Activated CD4-positive, CD25-positive, alpha-beta regulatory T cell treated with anti-CD3 and anti-CD28 coated beads, Interleukin-2, amount 50 U/mL, for 16 hours (primary cell): Measurements from ENCODE around the gene TMEM51.
"Not testable (repeated sequence)": the region's sequence is repeated elsewhere in the genome, so short reads cannot be mapped to it uniquely, and the experiment has no call there.

Experiments
- DNase-seq: peaks from one replicate; pipeline ENCODE4 v3.0.0-alpha.2; 2020; ENCODE audit warnings: low read depth, low spot score

Gene TMEM51

DNA sequence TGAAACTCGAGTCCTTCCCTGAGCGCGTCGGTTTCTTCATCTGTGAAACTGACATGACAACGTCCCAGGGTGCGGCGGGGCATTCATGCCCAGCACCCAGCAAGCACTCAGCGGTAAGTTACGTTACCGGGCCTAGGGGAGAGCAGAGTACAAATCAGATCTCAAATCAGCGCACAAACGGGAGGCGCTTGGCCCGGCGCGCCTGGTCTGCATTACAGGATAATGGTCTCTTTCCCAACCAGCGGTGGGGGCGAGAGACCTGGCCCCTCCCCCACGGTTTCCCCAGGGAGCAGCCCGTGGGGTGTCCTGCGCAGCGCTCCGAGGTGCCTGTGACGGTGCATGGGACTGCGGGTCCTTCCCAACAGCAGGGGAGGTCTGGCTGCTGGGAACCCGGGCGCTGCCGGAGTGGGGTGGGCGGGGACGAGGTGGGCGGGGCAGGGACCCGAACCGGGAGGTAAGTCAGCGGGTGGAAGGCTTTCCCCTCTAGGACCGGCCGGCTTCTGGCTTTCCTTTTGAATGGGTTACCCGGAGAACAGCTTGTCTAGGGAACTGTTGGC lies 1.0 kb downstream of the TMEM51 start:
- no peak for DNase-seq

DNA sequence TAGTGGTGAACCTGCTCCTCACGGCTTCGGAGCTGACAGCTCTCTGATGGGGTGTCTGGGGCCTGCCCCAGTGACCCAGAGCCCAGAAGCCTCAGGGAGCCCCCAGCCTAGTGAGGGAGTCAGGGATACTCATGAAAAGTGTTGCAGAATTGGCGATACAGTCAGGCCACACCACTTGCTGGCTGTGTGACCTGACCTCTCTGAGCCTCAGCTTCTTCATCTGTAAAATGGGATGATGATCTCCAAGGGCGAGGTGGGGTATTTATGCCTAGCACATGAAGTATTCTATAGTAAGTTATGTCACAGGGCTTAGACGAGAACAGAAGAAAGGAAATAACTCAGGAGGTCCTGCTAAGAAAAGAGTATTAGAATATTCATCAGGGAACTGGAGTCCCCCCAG lies 1.6 kb downstream of the TMEM51 start:
- no peak for DNase-seq

DNA sequence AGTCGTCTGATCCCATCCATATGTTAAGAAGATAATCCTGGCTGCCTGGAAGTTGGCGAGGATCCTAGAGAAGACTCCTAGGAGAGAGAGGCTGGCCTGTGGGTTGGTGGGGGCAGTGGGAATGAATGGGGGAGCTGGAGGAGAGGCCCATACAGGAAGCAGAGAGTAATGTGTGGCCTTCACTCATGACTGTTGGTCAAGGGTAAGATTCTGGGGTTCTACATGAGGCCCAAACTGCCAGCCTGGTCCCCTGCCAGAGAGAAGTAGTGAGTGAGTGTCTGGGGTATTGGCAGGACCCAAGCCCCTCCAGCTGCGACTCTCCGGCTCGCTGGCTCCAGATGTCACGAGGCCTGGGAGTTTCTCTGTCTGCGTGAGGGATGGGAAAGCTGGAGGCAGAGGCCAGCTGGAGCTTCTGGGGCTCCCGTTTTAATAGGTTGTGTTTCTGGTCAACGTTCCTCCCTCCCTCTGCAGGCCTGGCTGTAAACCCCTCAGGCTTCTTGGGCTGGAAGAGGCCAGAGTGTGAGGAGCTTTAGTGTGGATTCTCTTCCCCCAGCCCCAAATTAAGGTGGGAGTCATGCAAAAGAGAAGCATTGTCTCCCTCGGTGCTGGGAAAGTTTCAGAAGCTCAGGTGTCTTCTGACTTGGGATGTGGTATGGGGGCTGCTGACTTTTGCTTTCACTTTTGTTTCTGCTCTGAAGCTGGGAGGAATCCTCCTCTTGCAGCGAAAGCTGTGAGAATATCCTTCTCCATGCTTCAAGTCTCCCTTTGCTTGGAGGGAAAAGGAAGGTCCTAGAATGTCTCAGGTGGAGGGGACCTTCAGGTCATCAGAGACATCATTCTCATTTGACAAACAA lies 2.6 kb downstream of the TMEM51 start:
- DNase-seq, result no peak

DNA sequence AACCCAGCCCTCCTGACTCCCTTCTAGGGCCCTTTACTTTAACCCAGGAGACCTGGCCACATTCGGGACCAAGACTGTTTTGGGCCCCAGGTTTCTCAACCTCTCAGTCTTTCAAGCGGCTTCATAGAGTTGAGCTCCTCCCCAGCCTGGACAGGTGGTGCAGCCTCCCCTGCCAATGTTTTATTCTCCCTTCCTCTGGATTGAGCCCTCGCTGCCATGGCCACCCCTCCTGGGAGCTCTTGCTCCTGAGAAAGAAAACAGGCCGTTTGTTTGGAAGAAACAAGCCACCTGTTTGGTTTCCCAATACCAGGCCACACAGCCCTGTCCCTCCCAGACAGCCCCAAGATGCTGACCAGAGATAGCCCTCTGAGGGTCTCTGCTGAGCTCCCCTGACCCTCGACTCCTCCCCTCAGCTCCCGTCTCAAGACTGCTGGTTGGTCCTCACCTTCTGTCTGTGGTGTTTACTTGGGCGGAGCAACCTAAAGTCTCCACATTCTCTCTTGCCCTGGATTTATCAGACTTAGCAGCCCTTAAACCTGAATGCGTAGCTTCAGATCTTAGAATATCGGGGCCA lies 3.3 kb downstream of the TMEM51 start:
- DNase-seq, result no peak

DNA sequence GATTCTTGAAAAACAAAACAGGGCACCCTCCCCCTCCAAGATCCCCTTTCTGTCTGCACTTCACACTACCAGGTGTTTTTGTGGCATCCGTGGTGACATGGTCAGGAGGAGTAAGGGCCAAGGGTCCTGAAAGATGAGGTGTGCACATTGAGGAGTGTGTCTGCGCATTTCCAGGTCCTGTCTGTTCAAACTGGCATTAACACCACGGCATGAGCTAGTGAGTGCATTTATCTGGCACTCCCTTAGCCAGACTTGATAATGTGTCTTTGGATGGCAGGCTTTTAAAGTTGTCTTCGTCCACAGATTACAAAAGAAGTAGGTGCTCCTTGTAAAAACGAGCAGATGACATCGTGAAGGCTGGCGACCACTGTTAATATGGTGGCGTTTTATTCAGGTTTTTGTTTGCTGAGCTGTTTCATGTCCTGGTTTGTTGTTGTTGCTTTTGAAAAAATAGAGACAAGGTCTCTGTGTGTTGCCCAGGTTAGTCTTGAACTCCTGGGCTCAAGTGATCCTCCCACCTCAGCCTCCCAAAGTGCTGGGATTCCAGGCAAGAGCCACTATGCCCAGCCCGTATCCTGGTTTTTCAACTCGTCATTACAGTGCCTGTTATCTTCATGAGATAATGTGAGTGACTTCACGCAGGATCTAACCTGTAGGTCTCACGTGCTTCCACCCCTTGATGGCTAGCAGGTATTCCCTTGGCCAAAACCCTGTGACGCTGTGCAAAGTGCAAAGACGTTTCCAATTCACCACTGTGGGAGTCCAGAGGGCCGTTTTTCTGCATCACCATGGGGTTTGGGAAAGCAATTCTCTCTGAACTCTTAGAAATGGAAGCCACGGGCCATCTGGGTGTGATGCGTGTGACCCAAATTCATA lies 4.2 kb downstream of the TMEM51 start:
- DNase-seq, result no peak

DNA sequence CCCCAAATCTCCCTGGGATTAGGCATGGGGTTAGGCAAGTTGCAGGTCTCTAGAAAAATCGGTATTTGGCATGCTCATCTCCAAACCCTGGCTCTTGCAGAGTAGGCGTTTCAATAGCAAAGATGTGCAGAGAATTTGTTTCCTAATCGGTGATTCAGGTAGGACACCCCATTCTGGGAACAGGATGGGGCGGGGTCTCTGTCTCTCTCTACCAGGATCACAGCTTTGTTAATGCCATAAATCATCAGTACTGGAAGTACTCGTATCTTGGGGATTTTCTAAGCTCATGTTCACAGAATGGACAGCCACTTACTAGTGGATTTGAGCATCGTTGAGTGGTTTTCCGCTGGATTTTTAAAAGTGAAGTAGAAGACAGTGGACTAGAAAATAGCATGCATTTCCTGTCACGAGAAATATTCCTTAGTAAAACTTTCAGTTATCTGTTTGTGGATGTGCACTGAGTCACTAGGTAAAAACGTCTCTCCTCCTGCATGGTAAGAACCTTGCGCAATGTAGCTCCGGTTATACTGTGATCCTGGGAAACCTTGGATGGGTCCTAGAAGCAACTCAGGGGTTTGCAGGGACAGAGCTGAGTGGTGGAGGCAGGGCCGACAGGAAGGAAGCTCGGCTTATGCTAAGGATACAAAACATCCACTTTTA lies 5.1 kb downstream of the TMEM51 start:
- DNase-seq, result no peak

DNA sequence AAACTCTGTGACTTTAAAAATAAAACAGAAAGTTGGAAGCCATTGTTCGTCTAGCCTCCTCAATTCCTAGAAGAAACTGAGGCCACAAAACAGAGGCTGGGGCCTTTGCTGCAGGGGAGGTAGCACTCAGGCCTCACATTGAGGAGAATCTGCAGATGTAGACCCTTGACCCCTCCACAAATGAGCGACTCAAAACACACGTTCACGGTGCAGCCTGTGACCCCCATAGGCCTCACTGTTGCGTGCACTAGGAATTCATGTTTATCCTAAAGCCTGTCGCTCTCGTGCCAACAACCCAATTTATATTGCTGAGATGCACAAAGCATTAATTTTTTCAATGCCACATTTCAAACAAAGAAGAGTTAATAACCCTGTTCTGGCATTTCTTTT lies 5.6 kb downstream of the TMEM51 start:
- DNase-seq, result no peak

DNA sequence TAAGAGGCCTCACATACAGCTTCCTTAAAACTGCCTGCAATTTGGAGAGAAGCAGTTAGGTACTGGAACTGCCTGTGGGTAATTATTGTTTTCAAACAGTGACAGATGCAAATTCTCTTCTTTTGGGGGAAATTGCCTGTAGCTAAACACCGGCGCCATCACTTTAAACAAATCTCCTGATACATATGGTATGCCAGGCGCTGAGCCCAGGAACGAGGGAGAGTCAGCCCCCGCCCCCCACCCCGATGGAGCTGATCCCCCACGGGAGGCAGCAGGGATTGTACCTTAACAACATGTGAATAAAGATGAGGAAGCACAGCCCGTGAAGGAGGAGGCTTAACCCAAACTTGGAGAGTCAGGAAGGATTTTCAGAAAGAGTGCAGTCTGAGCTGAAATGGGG lies 7.1 kb downstream of the TMEM51 start:
- no peak for DNase-seq

DNA sequence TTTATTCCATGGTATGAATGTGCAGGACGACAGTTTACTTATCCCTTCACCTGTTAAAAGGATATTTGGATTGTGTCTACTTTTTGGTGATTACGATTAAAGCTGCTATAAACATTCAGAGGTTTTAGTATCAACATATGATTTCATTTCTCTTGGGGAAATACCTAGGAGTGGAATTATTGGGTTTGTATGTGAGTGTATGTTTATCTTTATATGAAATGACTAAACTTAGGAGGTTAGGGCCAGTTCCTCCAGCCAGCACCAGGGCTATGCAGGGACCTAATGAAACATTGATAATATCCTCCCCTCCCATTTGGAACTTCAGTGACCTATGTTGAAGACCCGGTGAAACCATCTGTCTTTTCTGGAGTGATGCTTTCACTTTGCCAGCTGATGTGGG lies 13.8 kb downstream of the TMEM51 start:
- DNase-seq, result no peak

DNA sequence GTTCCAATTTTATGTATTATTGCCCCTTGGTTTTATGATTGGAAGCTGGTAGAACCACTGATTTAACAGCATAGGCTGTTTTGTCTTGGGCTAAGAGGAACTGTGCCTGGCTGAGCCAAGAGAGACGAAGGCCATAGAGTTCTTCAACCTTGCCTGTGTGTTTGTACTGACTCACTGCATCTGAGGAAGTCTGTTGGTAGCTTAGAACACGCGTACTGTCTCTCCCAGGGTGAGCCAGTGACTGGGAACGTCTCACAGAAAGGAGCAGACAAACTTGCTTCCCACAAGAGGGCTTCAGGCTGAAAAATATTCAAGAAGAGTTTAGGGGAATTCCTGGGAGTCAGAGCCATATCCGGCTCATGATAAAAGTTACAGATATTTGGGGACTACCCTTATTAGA lies 14.9 kb downstream of the TMEM51 start:
- DNase-seq, result no peak

DNA sequence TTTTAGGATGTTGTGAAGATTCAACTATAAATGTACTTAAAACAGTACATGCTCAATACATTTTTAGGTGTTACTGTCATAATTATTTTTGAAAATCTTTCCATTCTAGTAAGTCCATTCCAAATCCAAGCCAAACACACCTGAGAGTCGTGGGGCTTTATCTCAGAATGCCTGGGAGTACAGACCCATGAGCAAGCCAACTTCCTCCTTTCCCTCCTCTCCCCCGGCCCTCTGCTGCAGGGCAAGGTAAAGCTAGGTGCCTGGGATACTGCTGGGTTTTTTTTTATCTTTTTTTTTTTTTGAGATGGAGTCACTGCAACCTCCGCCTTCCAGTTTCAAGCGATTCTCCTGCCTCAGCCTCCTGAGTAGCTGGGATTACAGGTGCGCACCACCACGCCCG lies 16.5 kb downstream of the TMEM51 start:
- DNase-seq, result no peak

DNA sequence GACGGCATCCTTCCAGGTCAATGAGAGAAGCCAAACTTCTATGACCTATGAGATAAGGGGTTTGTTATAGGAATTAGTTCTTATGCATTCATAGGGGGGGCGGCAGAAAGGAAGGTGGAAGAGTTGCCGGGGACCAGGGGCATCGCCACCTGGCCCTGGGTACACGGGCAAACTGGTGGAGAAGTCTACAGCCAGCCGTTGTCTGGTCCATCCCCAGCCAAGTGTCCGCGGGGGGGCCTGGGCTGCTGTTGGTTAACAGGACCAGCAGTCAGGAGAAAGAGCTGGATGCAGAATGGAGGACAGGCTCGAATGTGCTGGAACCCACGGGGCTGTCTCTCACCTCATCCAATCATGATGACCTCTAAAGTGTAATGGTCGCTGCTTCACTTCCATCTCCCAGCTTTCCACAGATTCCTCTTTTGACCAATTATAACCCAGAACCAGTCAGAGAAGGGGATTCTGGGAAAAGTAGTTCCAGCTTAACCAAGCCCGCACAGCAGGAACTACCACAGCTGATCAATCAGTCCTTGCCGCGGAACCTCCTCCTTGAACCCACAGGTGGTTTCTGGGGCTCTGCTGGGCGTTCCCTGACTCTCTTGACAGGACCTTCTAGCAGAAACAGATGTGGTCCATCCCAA lies 17.8 kb downstream of the TMEM51 start:
- DNase-seq, result no peak

DNA sequence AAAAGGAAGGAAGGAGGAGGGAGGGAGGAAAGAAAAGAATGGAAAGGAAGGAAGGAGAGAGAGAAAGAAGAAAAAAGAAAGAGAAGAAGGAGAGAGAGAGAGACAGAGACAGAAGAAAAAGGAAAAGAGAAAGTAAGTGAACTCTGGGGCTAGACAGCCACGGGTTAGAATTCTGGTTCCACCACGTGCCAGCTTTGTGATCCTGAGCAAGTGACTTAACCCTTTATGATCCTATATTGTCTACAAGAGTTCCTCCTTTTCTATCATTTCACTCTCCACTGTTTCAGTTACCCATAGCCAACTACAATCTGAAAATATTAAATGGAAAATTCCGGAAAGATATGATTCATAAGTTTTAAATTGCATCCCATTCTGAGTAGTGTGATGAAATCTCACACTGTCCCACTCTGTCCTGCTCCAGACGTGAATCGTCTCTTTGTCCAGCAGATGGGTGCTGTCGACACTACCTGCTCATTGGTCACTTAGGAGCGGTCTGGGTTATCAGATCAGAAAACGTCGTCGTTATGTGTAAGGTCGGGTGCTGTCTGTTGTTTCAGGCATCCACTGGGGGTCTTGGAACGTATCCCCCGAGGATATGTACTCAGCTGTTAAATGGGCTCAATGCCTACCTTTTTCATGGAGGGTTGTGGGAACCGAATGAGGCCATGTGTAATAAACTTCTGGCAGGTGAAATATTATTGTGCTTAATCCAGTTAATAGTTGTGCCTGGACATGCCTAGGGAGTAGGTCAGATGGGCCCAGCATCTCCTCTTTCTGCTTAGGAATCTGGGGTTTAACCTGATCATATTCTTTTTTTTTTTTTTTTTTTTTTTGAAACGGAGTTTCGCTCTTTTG lies 19.1 kb downstream of the TMEM51 start:
- DNase-seq, result no peak

DNA sequence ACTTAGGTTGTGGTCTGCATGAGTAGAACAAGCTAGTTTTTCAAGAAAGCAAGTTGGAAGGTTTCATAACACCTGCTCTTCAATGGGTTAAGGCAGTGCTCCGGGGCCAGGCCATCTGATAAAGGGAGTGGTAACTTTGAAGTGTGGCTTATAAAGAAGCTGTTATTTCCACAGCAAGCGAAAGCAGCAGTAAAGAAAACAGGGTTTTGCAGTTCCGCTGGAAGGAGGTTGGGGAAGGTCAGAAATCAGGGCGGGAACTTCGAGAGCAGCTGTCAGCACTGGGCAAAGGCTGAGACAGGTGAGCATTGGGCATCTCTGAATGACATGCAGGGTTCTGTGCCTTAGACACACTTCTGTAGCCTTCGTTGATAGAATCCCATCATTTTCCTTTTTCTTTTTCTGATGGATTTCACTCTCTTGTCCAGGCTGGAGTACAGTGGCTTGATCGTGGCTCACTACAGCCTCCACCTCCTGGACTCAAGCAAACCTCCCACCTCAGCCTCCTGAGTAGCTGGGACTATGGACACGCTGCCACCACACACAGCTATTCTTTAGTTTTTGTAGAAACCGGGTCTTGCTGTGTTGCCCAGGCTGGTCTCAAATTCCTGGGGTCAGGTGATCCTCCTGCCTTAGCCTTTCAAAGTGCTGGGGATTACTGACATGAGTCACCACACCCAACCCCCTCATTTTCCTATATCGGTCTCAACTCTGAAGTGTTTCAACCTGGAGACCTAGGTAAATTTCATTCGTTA lies 20.5 kb downstream of the TMEM51 start:
- no peak for DNase-seq

DNA sequence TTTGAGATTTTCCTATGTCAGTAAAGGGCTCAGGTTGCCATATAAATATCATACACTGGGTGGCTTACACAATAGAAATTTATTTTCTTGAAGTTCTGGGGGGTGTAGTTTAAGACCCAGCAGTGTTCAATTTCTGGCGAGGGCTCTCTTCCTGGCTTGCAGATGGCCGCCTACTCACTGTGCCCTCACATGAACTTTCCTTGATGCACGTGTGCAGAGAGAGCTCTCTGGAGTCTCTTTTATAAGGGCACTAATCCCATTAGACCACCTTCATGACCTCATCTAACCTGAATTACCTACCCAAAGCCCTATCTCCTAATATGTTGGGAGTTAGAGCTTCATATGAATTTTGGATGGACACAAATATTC lies 21.1 kb downstream of the TMEM51 start:
- no peak for DNase-seq

DNA sequence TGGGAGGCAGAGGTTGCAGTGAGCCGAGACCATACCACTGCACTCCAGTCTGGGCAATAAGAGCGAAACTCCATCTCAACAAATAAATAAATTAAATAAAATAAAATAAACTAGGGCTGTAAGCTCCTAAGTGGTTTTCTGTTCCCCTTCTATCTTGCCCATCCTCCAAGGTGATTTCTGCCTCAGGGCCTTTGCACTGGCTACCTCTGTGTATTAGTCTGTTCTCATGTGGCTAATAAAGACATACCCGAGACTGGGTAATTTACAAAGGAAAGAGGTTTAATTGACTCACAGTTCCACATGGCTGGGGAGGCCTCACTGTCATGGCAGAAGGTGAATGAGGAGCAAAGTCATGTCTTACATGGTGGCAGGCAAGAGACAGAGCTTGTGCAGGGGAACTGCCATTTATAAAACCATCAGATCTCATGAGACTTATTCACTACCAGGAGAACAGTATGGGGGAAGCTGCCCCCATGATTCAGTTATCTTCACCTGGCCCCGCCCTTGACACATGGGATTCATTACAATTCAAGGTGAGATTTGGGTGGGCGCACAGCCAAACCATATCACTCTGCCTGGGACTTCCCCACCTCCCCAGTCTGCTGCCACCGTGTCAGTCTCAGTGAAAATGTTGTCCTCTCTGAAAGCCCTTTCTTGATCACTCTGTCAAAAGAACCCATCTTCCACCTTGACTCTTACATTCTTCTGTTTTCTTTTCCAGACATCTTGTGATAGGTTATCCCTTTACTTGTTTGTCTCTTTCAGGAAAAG lies 22.0 kb downstream of the TMEM51 start:
- not testable (repeated sequence) for DNase-seq

DNA sequence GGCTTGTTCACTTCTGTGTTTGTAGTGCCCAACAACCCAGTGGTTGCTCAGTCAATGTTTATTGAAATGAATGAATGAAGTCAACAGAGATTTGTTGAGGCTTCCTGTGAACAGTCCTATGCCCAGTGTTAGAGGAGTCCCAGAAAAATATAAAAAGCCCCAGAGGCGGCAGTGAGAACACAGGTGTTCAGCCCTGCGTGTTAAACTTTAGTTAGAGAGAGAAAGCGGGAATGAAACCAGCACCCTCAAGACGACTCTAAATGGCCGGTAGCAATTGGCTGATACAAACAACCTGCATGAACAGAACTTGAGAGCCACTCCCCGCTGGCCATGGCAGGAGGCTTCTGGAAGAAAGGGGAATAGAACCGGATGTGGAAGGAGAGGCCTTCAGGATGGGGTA lies 22.6 kb downstream of the TMEM51 start:
- no peak for DNase-seq

DNA sequence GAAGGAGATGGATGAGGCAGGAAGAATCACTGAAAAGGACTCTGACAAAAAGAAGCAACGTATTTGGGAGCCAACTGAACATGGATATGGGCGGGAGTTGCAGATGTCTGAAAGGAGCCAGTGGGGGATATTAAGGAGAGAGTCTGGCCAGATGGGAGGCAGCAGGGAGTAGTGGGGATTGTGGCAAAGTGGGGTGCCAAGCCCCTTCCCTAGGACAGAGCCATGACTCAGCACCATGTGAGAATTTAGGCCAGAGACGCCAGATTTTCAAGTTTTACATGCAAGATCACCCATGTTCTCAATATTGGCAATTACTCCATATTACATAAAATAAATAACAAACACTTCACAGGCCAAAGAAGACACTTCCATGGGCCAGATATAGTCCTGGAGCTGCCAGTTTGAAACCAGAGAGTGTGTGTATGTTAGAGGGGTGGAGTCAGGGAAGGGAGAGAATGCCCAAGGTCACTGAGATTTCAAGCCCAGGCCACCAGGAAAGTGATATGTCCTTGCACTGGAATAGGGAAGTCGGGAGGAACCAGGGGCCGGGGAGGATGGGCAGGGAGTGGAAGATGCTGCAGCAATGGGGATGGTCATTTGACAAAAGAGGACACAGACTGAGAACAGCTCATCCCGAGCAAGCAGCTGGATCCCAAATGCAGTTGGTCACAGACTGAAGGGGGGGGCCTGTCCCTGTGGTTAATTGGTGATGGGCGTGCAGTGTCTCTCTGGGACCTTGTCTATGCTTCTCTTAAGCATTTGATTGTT lies 23.5 kb downstream of the TMEM51 start:
- DNase-seq, result no peak
